Liver (tissue), 9 donors: ENCODE results near the gene OLIG2. TPM values are rescaled to one million over a fixed set of nuclear protein-coding genes. Genes with fewer than 3 reads are reported as not detected.

Experiments used
- DNase-seq: peaks from one replicate; pipeline ENCODE4 v3.0.0-alpha.2; 2017; ENCODE audit warnings: low spot score
- H3K27ac ChIP-seq, 2 donors: one replicate each; pipeline ENCODE4 v1.7.0; 2013; ENCODE audit warnings: inconsistent platforms in 2 of 2, low read length in 2 of 2, control low read depth in 1 of 2, low read depth in 1 of 2, mild to moderate bottlenecking in 1 of 2
- H3K27me3 ChIP-seq, 4 donors: one replicate each; pipeline versions ENCODE4 v1.6.1 to v1.7.0; 2013; ENCODE audit warnings: low read length in 3 of 4, inconsistent platforms in 1 of 4, mild to moderate bottlenecking in 1 of 4, moderate library complexity in 1 of 4; ENCODE audit not compliant: control insufficient read depth in 4 of 4, insufficient read depth in 4 of 4
- H3K36me3 ChIP-seq, 4 donors: one replicate each; pipeline versions ENCODE4 v1.6.1 to v1.7.0; 2013; ENCODE audit warnings: low read length in 3 of 4, mild to moderate bottlenecking in 3 of 4, low read depth in 1 of 4, moderate library complexity in 1 of 4; ENCODE audit not compliant: control insufficient read depth in 4 of 4, insufficient read depth in 3 of 4
- H3K4me1 ChIP-seq, 4 donors: one replicate each; pipeline versions ENCODE4 v1.6.1 to v1.7.0; 2013; ENCODE audit warnings: low read length in 3 of 4, mild to moderate bottlenecking in 3 of 4, moderate library complexity in 1 of 4; ENCODE audit not compliant: control insufficient read depth in 4 of 4, insufficient read depth in 4 of 4
- H3K4me3 ChIP-seq, 3 donors: one replicate each; pipeline versions ENCODE4 v1.6.1 to v1.7.0; 2013; ENCODE audit warnings: low read length in 3 of 3, control low read depth in 1 of 3, low read depth in 1 of 3, mild to moderate bottlenecking in 1 of 3
- H3K9ac ChIP-seq, 2 donors: one replicate each; pipeline ENCODE4 v1.7.0; 2013; ENCODE audit warnings: low read length in 2 of 2, mild to moderate bottlenecking in 2 of 2, moderate library complexity in 2 of 2, control low read depth in 1 of 2, low read depth in 1 of 2
- H3K9me3 ChIP-seq, 4 donors: one replicate each; pipeline versions ENCODE4 v1.6.1 to v1.7.0; 2013; ENCODE audit warnings: low read length in 3 of 4; ENCODE audit not compliant: control insufficient read depth in 4 of 4
- FOXA2 ChIP-seq: IDR thresholded peaks from 2 replicates; pipeline ENCODE4 v1.6.1; 2016; ENCODE audit warnings: antibody characterized with exemption
- GABPA ChIP-seq, 2 donors: IDR thresholded peaks in 1 of 2; conservative IDR thresholded peaks in 1 of 2; 2 replicates each; pipeline ENCODE4 v1.6.1; 2016; ENCODE audit warnings: antibody characterized with exemption in 2 of 2, mild to moderate bottlenecking in 1 of 2, moderate library complexity in 1 of 2
- HNF4A ChIP-seq, 2 donors: conservative IDR thresholded peaks; 2 replicates each; pipeline ENCODE4 v1.6.1; 2016; ENCODE audit warnings: antibody characterized with exemption in 2 of 2, mild to moderate bottlenecking in 2 of 2
- HNF4G ChIP-seq: IDR thresholded peaks from 2 replicates; pipeline ENCODE4 v1.6.1; 2016; ENCODE audit warnings: antibody characterized with exemption
- JUND ChIP-seq, 2 donors: IDR thresholded peaks; 2 replicates each; pipeline ENCODE4 v1.6.1; 2016; ENCODE audit warnings: antibody characterized with exemption in 2 of 2
- MAX ChIP-seq: IDR thresholded peaks from 2 replicates; pipeline ENCODE4 v1.6.1; 2016; ENCODE audit warnings: antibody characterized with exemption
- NR2F2 ChIP-seq: IDR thresholded peaks from 2 replicates; pipeline ENCODE4 v1.6.1; 2016; ENCODE audit warnings: antibody characterized with exemption
- RAD21 ChIP-seq, 2 donors: IDR thresholded peaks; 2 replicates each; pipeline ENCODE4 v1.6.1; 2016; ENCODE audit warnings: antibody characterized with exemption in 2 of 2, mild to moderate bottlenecking in 2 of 2
- REST ChIP-seq: IDR thresholded peaks from 2 replicates; pipeline ENCODE4 v1.6.1; 2016; ENCODE audit warnings: antibody characterized with exemption, mild to moderate bottlenecking
- RXRA ChIP-seq, 2 donors: IDR thresholded peaks; 2 replicates each; pipeline ENCODE4 v1.6.1; 2017 to 2018; ENCODE audit warnings: antibody characterized with exemption in 2 of 2, mild to moderate bottlenecking in 1 of 2
- SP1 ChIP-seq: IDR thresholded peaks from 2 replicates; pipeline ENCODE4 v1.6.1; 2018; ENCODE audit warnings: antibody characterized with exemption, mild to moderate bottlenecking
- TAF1 ChIP-seq: conservative IDR thresholded peaks from 2 replicates; pipeline ENCODE4 v1.6.1; 2016; ENCODE audit warnings: antibody characterized with exemption, mild to moderate bottlenecking
- YY1 ChIP-seq: IDR thresholded peaks from 2 replicates; pipeline ENCODE4 v1.6.1; 2016; ENCODE audit warnings: antibody characterized with exemption, mild to moderate bottlenecking
- ZBTB33 ChIP-seq: IDR thresholded peaks from 2 replicates; pipeline ENCODE4 v1.6.1; 2016; ENCODE audit warnings: antibody characterized with exemption
- whole genome bisulfite sequencing: extraction: QIAGEN DNeasy Blood & Tissue Kit; methylation state at CpG from one replicate; pipeline ENCODE4 v1.1.7; 2013; 5-methylcytosine and 5-hydroxymethylcytosine counted together
- polyA plus RNA-seq, 2 donors: library from polyadenylated mRNA; stranded (reverse) in 1 of 2; unstranded in 1 of 2; fragments of 200-250 nt in 1 of 2; fragments of >200 nt in 1 of 2; fragmentation: Nextera tagmentation in 1 of 2; extraction: Ambion mirVana in 1 of 2; gene quantifications; one replicate each; pipeline versions ENCODE4 v1.2.1 to v1.2.3, GENCODE V29; 2013 to 2015
- total RNA-seq, 2 donors: library from RNA; depleted of rRNA; stranded (reverse); fragments of >200 nt; gene quantifications; one replicate each; pipeline ENCODE4 v1.2.3, GENCODE V29; 2014
- donor health status: healthy.
- donor health status: healthy.
- donor health status: healthy.
- donor health status: healthy.
- donor health status: healthy.

Gene OLIG2
- total and polyA plus RNA-seq, 4 donors = not detected

GRCh38 chr21:33032434-33033047 lies 6.8 kb downstream of the OLIG2 start:
- TF ChIP-seq TAF1 = no peak
- TF ChIP-seq SP1 = no peak
- no peak for TF ChIP-seq HNF4A (conservative IDR thresholded peaks at IDR 0.05)
- TF ChIP-seq MAX = no peak
- TF ChIP-seq FOXA2 = no peak
- TF ChIP-seq NR2F2 = no peak
- no peak for TF ChIP-seq RAD21 (IDR thresholded peaks at IDR 0.05)
- TF ChIP-seq RXRA (IDR thresholded peaks at IDR 0.05) = no peak
- no peak for DNase-seq
- Histone ChIP-seq H3K4me3 (no peak overlapping the region), H3K27me3 (peaks cover 5 to 35% (median 20%) of the 10 kb centered on the region in 4 donors), H3K9me3 (no peaks in the 10 kb centered on the region), H3K9ac (no peak overlapping the region), H3K4me1 (peaks cover 0 to 13% (median 0%) of the 10 kb centered on the region in 4 donors), H3K27ac (no peak overlapping the region), H3K36me3 (no peaks in the 10 kb centered on the region)
- 23% methylated on average over 10 of the region's 10 CpGs for WGBS

- DNase-seq = no peak
Measured at GRCh38 chr21:33033094-33033951, 7.6 kb downstream of the OLIG2 start.

More at GRCh38 chr21:33033094-33033951, 7.6 kb downstream of the OLIG2 start:
- peaks cover 5 to 32% (median 19%) of the 10 kb centered on the region in 4 donors for H3K27me3 ChIP-seq
- 13% methylated on average over 76 of the region's 76 CpGs for WGBS
- peaks cover 0 to 12% (median 0%) of the 10 kb centered on the region in 4 donors for H3K4me1 ChIP-seq
- no peak overlapping the region for H3K4me3 ChIP-seq
- H3K9me3 ChIP-seq = no peaks in the 10 kb centered on the region
- no peak overlapping the region for H3K9ac ChIP-seq
- no peak overlapping the region for H3K27ac ChIP-seq
- no peaks in the 10 kb centered on the region for H3K36me3 ChIP-seq
- TF ChIP-seq GABPA (IDR thresholded peaks at IDR 0.05 in 1 of 2, conservative IDR thresholded peaks at IDR 0.05 in 1 of 2) (no peak), HNF4G (no peak), JUND (IDR thresholded peaks at IDR 0.05) (no peak), MAX (no peak), RAD21 (IDR thresholded peaks at IDR 0.05) (no peak), YY1 (no peak), TAF1 (no peak), ZBTB33 (no peak), RXRA (IDR thresholded peaks at IDR 0.05) (no peak), HNF4A (conservative IDR thresholded peaks at IDR 0.05) (no peak), REST (no peak)
